HUES6 (cell line): ENCODE data around the gene INKA2.
"Not testable (repeated sequence)": the region's sequence is repeated elsewhere in the genome, so short reads cannot be mapped to it uniquely, and the experiment has no call there.

Source experiments
- H3K27ac ChIP-seq: 2 replicates; pipeline ENCODE4 v1.7.0; 2013; ENCODE audit warnings: low read depth, mild to moderate bottlenecking, low read length, inconsistent platforms
- H3K27me3 ChIP-seq: 2 replicates; pipeline ENCODE4 v1.6.1; 2013; ENCODE audit warnings: low read length; ENCODE audit not compliant: control insufficient read depth, insufficient read depth
- H3K36me3 ChIP-seq: 2 replicates; pipeline ENCODE4 v1.6.1; 2013; ENCODE audit warnings: low read length; ENCODE audit not compliant: control insufficient read depth, insufficient read depth
- H3K4me1 ChIP-seq: 2 replicates; pipeline ENCODE4 v1.6.1; 2013; ENCODE audit warnings: low read length; ENCODE audit not compliant: control insufficient read depth, insufficient read depth
- H3K4me3 ChIP-seq: 2 replicates; pipeline ENCODE4 v1.5.1; 2013; ENCODE audit warnings: low read depth, low read length
- H3K9ac ChIP-seq: one replicate; pipeline ENCODE4 v1.6.1; 2013; ENCODE audit warnings: mild to moderate bottlenecking, low read length
- H3K9me3 ChIP-seq: 2 replicates; pipeline ENCODE4 v1.6.1; 2013; ENCODE audit warnings: low read depth, low read length; ENCODE audit not compliant: control insufficient read depth, insufficient read depth

The INKA2 gene

GRCh38 chr1:111749628-111750027 is 10.4 kb upstream of the INKA2 start:
- Histone ChIP-seq H3K27ac (no peak overlapping the region), H3K9me3 (no peaks in the 10 kb centered on the region), H3K9ac (no peak overlapping the region), H3K27me3 (no peaks in the 10 kb centered on the region; the same call in 1 of the 2 replicates), H3K4me1 (peaks cover 19% of the 10 kb centered on the region), H3K36me3 (no peaks in the 10 kb centered on the region), H3K4me3 (no peak overlapping the region)

- Histone ChIP-seq H3K4me1 (peaks cover 17% of the 10 kb centered on the region), H3K27ac (no peak overlapping the region)
These were observed 8.8 kb upstream of the INKA2 start for GRCh38 chr1:111747947-111748346.

GRCh38 chr1:111747282-111747734 is 8.1 kb upstream of the INKA2 start:
- peaks cover 17% of the 10 kb centered on the region for H3K4me1 ChIP-seq
- H3K27ac ChIP-seq = no peak overlapping the region
- H3K9ac ChIP-seq = no peak overlapping the region
- H3K27me3 ChIP-seq = peaks cover 12% of the 10 kb centered on the region
- H3K4me3 ChIP-seq = no peak overlapping the region
- H3K9me3 ChIP-seq = no peaks in the 10 kb centered on the region
- no peaks in the 10 kb centered on the region for H3K36me3 ChIP-seq

More at GRCh38 chr1:111747947-111748346, 8.8 kb upstream of the INKA2 start:
- Histone ChIP-seq H3K9ac (no peak overlapping the region), H3K9me3 (no peaks in the 10 kb centered on the region), H3K36me3 (no peaks in the 10 kb centered on the region), H3K27me3 (peaks cover 6% of the 10 kb centered on the region; the same call in 1 of the 2 replicates), H3K4me3 (no peak overlapping the region)

- H3K4me3 ChIP-seq = no peak overlapping the region
- H3K27me3 ChIP-seq = peaks cover 16% of the 10 kb centered on the region
- no peaks in the 10 kb centered on the region for H3K9me3 ChIP-seq
- H3K27ac ChIP-seq = no peak overlapping the region
- H3K36me3 ChIP-seq = no peaks in the 10 kb centered on the region
- no peak overlapping the region for H3K9ac ChIP-seq
- H3K4me1 ChIP-seq = peaks cover 17% of the 10 kb centered on the region
These were observed 7.4 kb upstream of the INKA2 start for GRCh38 chr1:111746614-111746999.

- peaks cover 17% of the 10 kb centered on the region for H3K4me1 ChIP-seq
- no peak overlapping the region for H3K9ac ChIP-seq
- no peak overlapping the region for H3K4me3 ChIP-seq
- peaks cover 23% of the 10 kb centered on the region for H3K27me3 ChIP-seq
- no peaks in the 10 kb centered on the region for H3K36me3 ChIP-seq
- H3K9me3 ChIP-seq = no peaks in the 10 kb centered on the region
- no peak overlapping the region for H3K27ac ChIP-seq
These were observed 6.7 kb upstream of the INKA2 start for GRCh38 chr1:111745675-111746613.

- H3K36me3 ChIP-seq = no peaks in the 10 kb centered on the region
- no peak overlapping the region for H3K27ac ChIP-seq
- H3K9me3 ChIP-seq = no peaks in the 10 kb centered on the region
- H3K27me3 ChIP-seq = peaks cover 24% of the 10 kb centered on the region
- no peak overlapping the region for H3K4me3 ChIP-seq
- peaks cover 7% of the 10 kb centered on the region for H3K4me1 ChIP-seq
- no peak overlapping the region for H3K9ac ChIP-seq
These were observed 4.5 kb upstream of the INKA2 start for GRCh38 chr1:111743679-111744101.

- peaks cover 24% of the 10 kb centered on the region for H3K27me3 ChIP-seq
These were observed 3.8 kb upstream of the INKA2 start for GRCh38 chr1:111742938-111743549.

GRCh38 chr1:111742292-111742691 is 3.1 kb upstream of the INKA2 start:
- not testable (repeated sequence) for H3K4me1 ChIP-seq, H3K27ac ChIP-seq

More at GRCh38 chr1:111742938-111743549, 3.8 kb upstream of the INKA2 start:
- no peak overlapping the region for H3K4me3 ChIP-seq
- H3K9me3 ChIP-seq = no peaks in the 10 kb centered on the region
- H3K4me1 ChIP-seq = peaks cover 2% of the 10 kb centered on the region
- H3K9ac ChIP-seq = no peak overlapping the region
- no peaks in the 10 kb centered on the region for H3K36me3 ChIP-seq
- H3K27ac ChIP-seq = no peak overlapping the region

GRCh38 chr1:111739925-111740765 is 950 bp upstream of the INKA2 start:
- Histone ChIP-seq H3K9ac (peak overlapping the region; percentile 65), H3K4me1 (peaks cover 29% of the 10 kb centered on the region), H3K27me3 (peaks cover 32% of the 10 kb centered on the region), H3K36me3 (peaks cover under 1% of the 10 kb centered on the region; the same call in 1 of the 2 replicates), H3K27ac (0 out of 2 replicates have a peak overlapping the region, but pooled peaks have one; percentile 1), H3K9me3 (no peaks in the 10 kb centered on the region), H3K4me3 (peak overlapping the region; percentile 75)

More at GRCh38 chr1:111742292-111742691, 3.1 kb upstream of the INKA2 start:
- not testable (repeated sequence) for H3K4me3 ChIP-seq, H3K9me3 ChIP-seq, H3K9ac ChIP-seq, H3K36me3 ChIP-seq
- peaks cover 29% of the 10 kb centered on the region for H3K27me3 ChIP-seq

- Histone ChIP-seq H3K4me1 (peaks cover 33% of the 10 kb centered on the region), H3K27me3 (peaks cover 31% of the 10 kb centered on the region)
These were observed 580 bp downstream of the INKA2 start for GRCh38 chr1:111738436-111739193.

More at GRCh38 chr1:111738436-111739193, 580 bp downstream of the INKA2 start:
- H3K36me3 ChIP-seq = peaks cover 2% of the 10 kb centered on the region; the same call in 1 of the 2 replicates
- H3K27ac ChIP-seq = peak overlapping the region; percentile 56; the same call in 1 of the 2 replicates
- no peaks in the 10 kb centered on the region for H3K9me3 ChIP-seq
- peak overlapping the region; percentile 75 for H3K4me3 ChIP-seq
- H3K9ac ChIP-seq = peak overlapping the region; percentile 74
